IMR-90 (cell line): ENCODE measurements around the gene NOSTRIN. TPM values are rescaled to one million over a fixed set of nuclear protein-coding genes. Genes with fewer than 3 reads are reported as not detected.

Experiments
- ATAC-seq: fragments of 200-7000 bp; cut with Tn5 transposase; 2 replicates; pipeline ENCODE4 v1.9.1; 2020; ENCODE audit warnings: low read depth, mild to moderate bottlenecking, moderate library complexity
- BruUV-seq: library from RNA; stranded (reverse); fragments of 400-500 nt; replicated peaks from 2 replicates; lab custom pipeline; 2021; lab: Mats Ljungman, UMichigan
- CTCF ChIA-PET: fragments of 300-600 bp; formaldehyde crosslinking; extraction: SDS; loops from one replicate; lab custom pipeline; 2021; ENCODE audit warnings: antibody characterized with exemption; lab: Yijun Ruan, JAX
- POLR2A ChIA-PET: fragments of 300-600 bp; sonication (Branson Sonifier 250); formaldehyde crosslinking; loops from one replicate; lab custom pipeline; 2022; ENCODE audit warnings: antibody characterized with exemption; ENCODE audit not compliant: unreplicated experiment; lab: Charles Lee
- DNase-seq: peaks from one replicate; pipeline ENCODE4 v3.0.0; 2013
- H2AFZ ChIP-seq: replicated peaks from 2 replicates; pipeline ENCODE3; 2013; ENCODE audit warnings: low read length, mild to moderate bottlenecking; ENCODE audit not compliant: poor library complexity
- H2AK5ac ChIP-seq: 2 replicates; pipeline ENCODE4 v1.6.1; 2013; ENCODE audit warnings: low read depth, low read length, inconsistent platforms
- H2AK9ac ChIP-seq: replicated peaks from 2 replicates; pipeline ENCODE3; 2013; ENCODE audit warnings: mild to moderate bottlenecking, low read depth, low read length, moderate library complexity; ENCODE audit not compliant: poor library complexity
- H2BK120ac ChIP-seq: 2 replicates; pipeline ENCODE4 v1.6.1; 2013; ENCODE audit warnings: low read depth, low read length, inconsistent platforms
- H2BK15ac ChIP-seq: 3 replicates; pipeline ENCODE4 v1.6.1; 2013; ENCODE audit warnings: low read depth, low read length, inconsistent platforms
- H2BK20ac ChIP-seq: 2 replicates; pipeline ENCODE4 v1.6.1; 2013; ENCODE audit warnings: low read depth, mild to moderate bottlenecking, inconsistent platforms, low read length, moderate library complexity
- H2BK5ac ChIP-seq: 2 replicates; pipeline ENCODE4 v1.6.1; 2013; ENCODE audit warnings: mild to moderate bottlenecking, low read depth, low read length, inconsistent platforms; ENCODE audit not compliant: poor library complexity, severe bottlenecking
- H3K14ac ChIP-seq: replicated peaks from 2 replicates; pipeline ENCODE4 v1.6.1; 2013; ENCODE audit warnings: low read depth, low read length, inconsistent platforms
- H3K18ac ChIP-seq: 2 replicates; pipeline ENCODE4 v1.6.1; 2013; ENCODE audit warnings: low read depth, low read length, control low read depth
- H3K23ac ChIP-seq: 2 replicates; pipeline ENCODE4 v1.6.1; 2013; ENCODE audit warnings: low read depth, low read length, inconsistent platforms
- H3K27ac ChIP-seq: 2 replicates; pipeline ENCODE4 v1.5.1; 2013; ENCODE audit warnings: mild to moderate bottlenecking, control low read depth, low read length; ENCODE audit not compliant: insufficient read depth
- H3K27me3 ChIP-seq: 2 replicates; pipeline ENCODE4 v1.6.1; 2013; ENCODE audit warnings: low read length; ENCODE audit not compliant: control insufficient read depth, insufficient read depth
- H3K36me3 ChIP-seq: 2 replicates; pipeline ENCODE4 v1.6.1; 2013; ENCODE audit warnings: low read length, mixed read lengths; ENCODE audit not compliant: control insufficient read depth, insufficient read depth
- H3K4ac ChIP-seq: 2 replicates; pipeline ENCODE4 v1.6.1; 2013; ENCODE audit warnings: low read depth, low read length, inconsistent platforms
- H3K4me1 ChIP-seq: 2 replicates; pipeline ENCODE4 v1.6.1; 2013; ENCODE audit warnings: low read length, mixed read lengths; ENCODE audit not compliant: control insufficient read depth, insufficient read depth
- H3K4me2 ChIP-seq: 2 replicates; pipeline ENCODE4 v1.6.1; 2013; ENCODE audit warnings: low read depth, mild to moderate bottlenecking, control low read depth, low read length, moderate library complexity
- H3K4me3 ChIP-seq: 2 replicates; pipeline ENCODE4 v1.5.1; 2013; ENCODE audit warnings: low read depth, mild to moderate bottlenecking, control low read depth, low read length, moderate library complexity; ENCODE audit not compliant: insufficient read depth
- H3K56ac ChIP-seq: 2 replicates; pipeline ENCODE4 v1.6.1; 2013; ENCODE audit warnings: low read length, inconsistent platforms; ENCODE audit not compliant: insufficient read depth; ENCODE audit errors: extremely low read depth
- H3K79me1 ChIP-seq, 2 experiments: 2 replicates each; pipeline ENCODE4 v1.6.1; 2013; ENCODE audit warnings: low read length in 2 of 2, inconsistent platforms in 1 of 2, low read depth in 1 of 2
- H3K9ac ChIP-seq: 2 replicates; pipeline ENCODE4 v1.6.1; 2013; ENCODE audit warnings: low read depth, low read length, control low read depth
- H3K9me1 ChIP-seq: 2 replicates; pipeline ENCODE4 v1.6.1; 2013; ENCODE audit warnings: low read length, inconsistent platforms; ENCODE audit not compliant: insufficient read depth
- H3K9me3 ChIP-seq: 2 replicates; pipeline ENCODE4 v1.6.1; 2013; ENCODE audit warnings: low read length; ENCODE audit not compliant: control insufficient read depth, insufficient read depth
- H4K20me1 ChIP-seq: 2 replicates; pipeline ENCODE4 v1.6.1; 2013; ENCODE audit warnings: low read length, inconsistent platforms; ENCODE audit not compliant: insufficient read depth
- H4K5ac ChIP-seq: 2 replicates; pipeline ENCODE4 v1.6.1; 2013; ENCODE audit warnings: mild to moderate bottlenecking, low read depth, low read length, control low read depth
- H4K8ac ChIP-seq, 2 experiments: 2 replicates each; pipeline ENCODE4 v1.6.1; 2013; ENCODE audit warnings: low read depth in 2 of 2, low read length in 2 of 2, control low read depth in 1 of 2, inconsistent platforms in 1 of 2
- H4K91ac ChIP-seq: 2 replicates; pipeline ENCODE4 v1.6.1; 2013; ENCODE audit warnings: low read depth, low read length, inconsistent platforms; ENCODE audit not compliant: insufficient read depth
- BHLHE40 ChIP-seq: fragments of 150-350 bp; IDR thresholded peaks from 2 replicates; pipeline ENCODE4 v1.6.1; 2016; ENCODE audit warnings: mild to moderate bottlenecking, low read depth, low read length
- CEBPB ChIP-seq: IDR thresholded peaks from 2 replicates; pipeline ENCODE4 v1.6.1; 2012; ENCODE audit warnings: low read depth, low read length, improper control_type of control experiment
- CHD1 ChIP-seq: IDR thresholded peaks from 2 replicates; pipeline ENCODE4 v1.6.1; 2012; ENCODE audit warnings: low read depth, low read length, improper control_type of control experiment
- FOS ChIP-seq: fragments of 150-350 bp; IDR thresholded peaks from 2 replicates; pipeline ENCODE4 v1.6.1; 2016; ENCODE audit warnings: low read depth, low read length
- MAFK ChIP-seq: IDR thresholded peaks from 2 replicates; pipeline ENCODE4 v1.6.1; 2012; ENCODE audit warnings: low read depth, low read length, improper control_type of control experiment
- MAZ ChIP-seq: IDR thresholded peaks from 2 replicates; pipeline ENCODE4 v1.6.1; 2012; ENCODE audit warnings: low read depth, mild to moderate bottlenecking, low read length, improper control_type of control experiment, moderate library complexity, borderline replicate concordance
- MXI1 ChIP-seq: IDR thresholded peaks from 2 replicates; pipeline ENCODE4 v1.6.1; 2012; ENCODE audit warnings: low read depth, mild to moderate bottlenecking, low read length, moderate library complexity, borderline replicate concordance
- NFE2L2 ChIP-seq: fragments of 150-350 bp; IDR thresholded peaks from 2 replicates; pipeline ENCODE4 v1.6.1; 2016; ENCODE audit warnings: low read depth, mild to moderate bottlenecking, low read length
- POLR2A ChIP-seq: IDR thresholded peaks from 2 replicates; pipeline ENCODE4 v1.6.1; 2012; ENCODE audit warnings: mild to moderate bottlenecking, low read depth, low read length
- RAD21 ChIP-seq: IDR thresholded peaks from 2 replicates; pipeline ENCODE4 v1.6.1; 2012; ENCODE audit warnings: low read length, improper control_type of control experiment
- RCOR1 ChIP-seq: IDR thresholded peaks from 2 replicates; pipeline ENCODE4 v1.6.1; 2012; ENCODE audit warnings: mild to moderate bottlenecking, low read length, improper control_type of control experiment; ENCODE audit not compliant: insufficient replicate concordance
- RFX5 ChIP-seq: IDR thresholded peaks from 2 replicates; pipeline ENCODE4 v1.8.0; 2012; ENCODE audit warnings: low read depth, mild to moderate bottlenecking, low read length, moderate library complexity
- SMC3 ChIP-seq: fragments of 150-350 bp; IDR thresholded peaks from 2 replicates; pipeline ENCODE4 v1.6.1; 2016; ENCODE audit warnings: low read depth, mild to moderate bottlenecking, antibody characterized with exemption, low read length, moderate library complexity
- WGBS, 2 experiments: methylation state at CpG; one replicate each; pipeline versions ENCODE4 v1.1.5 to v1.1.7; 2013; ENCODE audit warnings: missing lambda C conversion rate in 2 of 2; ENCODE audit not compliant: insufficient read length in 1 of 2; ENCODE audit errors: extremely low coverage in 2 of 2; 5-methylcytosine and 5-hydroxymethylcytosine counted together
- dilution Hi-C: fragments of 300-500 bp; cut with HindIII; formaldehyde crosslinking; loops from one replicate; pipeline ENCODE4 v1.14.3; 2018; ENCODE audit warnings: low sequenced_read_pairs; ENCODE audit not compliant: unreplicated experiment
- in situ Hi-C: fragments of 300-500 bp; cut with MboI; formaldehyde crosslinking; loops from 3 replicates; pipeline ENCODE4 v1.14.3; 2019; ENCODE audit warnings: low sequenced_read_pairs, inconsistent platforms, mixed read lengths
- intact Hi-C: fragments of 100-400 bp; cut with micrococcal nuclease; formaldehyde crosslinking; loops from 2 replicates; pipeline ENCODE4 v1.10.0; 2022
- polyA plus RNA-seq, 3 experiments: library from polyadenylated mRNA; depleted of rRNA; stranded (reverse); fragments of >200 nt; gene quantifications; 2 replicates each; pipeline ENCODE4 v1.2.3, GENCODE V29; 2012; ENCODE audit warnings: low replicate concordance in 1 of 3
- total RNA-seq: library from RNA; depleted of rRNA; stranded (reverse); fragments of >200 nt; gene quantifications from 2 replicates; pipeline ENCODE4 v1.2.3, GENCODE V29; 2012
- TF ChIP-seq, protein P1 (sequence below): fragments of 150-350 bp; IDR thresholded peaks from 2 replicates; pipeline ENCODE4 v1.6.1; 2016; ENCODE audit warnings: low read depth, mild to moderate bottlenecking, low read length, moderate library complexity, borderline replicate concordance
- TF ChIP-seq, protein P2 (sequence below): conservative IDR thresholded peaks from 2 replicates; pipeline ENCODE4 v1.5.1; 2012; ENCODE audit warnings: mild to moderate bottlenecking, low read depth, low read length, improper control_type of control experiment
- TF ChIP-seq, protein P3 (sequence below): fragments of 150-350 bp; IDR thresholded peaks from 2 replicates; pipeline ENCODE4 v1.6.1; 2017; ENCODE audit warnings: mild to moderate bottlenecking, antibody characterized with exemption, low read length, low read depth

NOSTRIN gene
- total and polyA plus RNA-seq, 2 of the 4 experiments (the other 2 are of a cell fraction): 0.15 to 0.18 TPM

DNA sequence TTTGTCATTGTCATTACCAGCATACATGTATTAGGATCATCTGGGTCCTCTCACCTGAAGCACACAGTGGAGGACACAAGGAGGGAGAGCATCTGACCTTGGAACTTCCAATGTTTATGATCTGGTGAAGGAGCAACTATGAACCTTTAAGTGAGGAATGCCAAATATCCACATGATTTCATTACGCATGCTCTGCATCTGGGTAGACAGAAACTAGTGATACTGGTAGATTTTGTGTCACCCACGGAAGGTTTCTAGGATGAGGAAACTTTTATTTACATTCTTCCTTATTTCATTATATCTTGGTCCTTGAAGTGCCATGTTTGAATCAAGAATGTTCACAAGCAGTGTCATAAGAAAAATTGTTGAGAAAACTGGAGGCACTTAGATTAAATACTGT, 55.7 kb downstream of the NOSTRIN start:
- no peak overlapping the region for H3K4me2 ChIP-seq
- no peak overlapping the region for H4K8ac ChIP-seq
- DNase-seq (peak; percentile 50), ATAC-seq (peak; percentile 48)
- H4K91ac ChIP-seq: no peak overlapping the region
- no peak overlapping the region for H3K14ac ChIP-seq
- H3K4me1 ChIP-seq: peaks cover 1% of the 10 kb centered on the region; the same call in 1 of the 2 replicates
- intact Hi-C loops: no loop called here
- no peak overlapping the region for H3K4ac ChIP-seq
- TF ChIP-seq SMC3: no peak
- TF ChIP-seq MAFK: no peak
- no peak for TF ChIP-seq MXI1
- TF ChIP-seq, protein P1, sequence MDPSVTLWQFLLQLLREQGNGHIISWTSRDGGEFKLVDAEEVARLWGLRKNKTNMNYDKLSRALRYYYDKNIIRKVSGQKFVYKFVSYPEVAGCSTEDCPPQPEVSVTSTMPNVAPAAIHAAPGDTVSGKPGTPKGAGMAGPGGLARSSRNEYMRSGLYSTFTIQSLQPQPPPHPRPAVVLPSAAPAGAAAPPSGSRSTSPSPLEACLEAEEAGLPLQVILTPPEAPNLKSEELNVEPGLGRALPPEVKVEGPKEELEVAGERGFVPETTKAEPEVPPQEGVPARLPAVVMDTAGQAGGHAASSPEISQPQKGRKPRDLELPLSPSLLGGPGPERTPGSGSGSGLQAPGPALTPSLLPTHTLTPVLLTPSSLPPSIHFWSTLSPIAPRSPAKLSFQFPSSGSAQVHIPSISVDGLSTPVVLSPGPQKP: no peak
- TF ChIP-seq BHLHE40: no peak
- TF ChIP-seq POLR2A: no peak
- TF ChIP-seq RFX5: no peak
- no peak for TF ChIP-seq RAD21
- no peak for TF ChIP-seq CHD1
- TF ChIP-seq, protein P2, sequence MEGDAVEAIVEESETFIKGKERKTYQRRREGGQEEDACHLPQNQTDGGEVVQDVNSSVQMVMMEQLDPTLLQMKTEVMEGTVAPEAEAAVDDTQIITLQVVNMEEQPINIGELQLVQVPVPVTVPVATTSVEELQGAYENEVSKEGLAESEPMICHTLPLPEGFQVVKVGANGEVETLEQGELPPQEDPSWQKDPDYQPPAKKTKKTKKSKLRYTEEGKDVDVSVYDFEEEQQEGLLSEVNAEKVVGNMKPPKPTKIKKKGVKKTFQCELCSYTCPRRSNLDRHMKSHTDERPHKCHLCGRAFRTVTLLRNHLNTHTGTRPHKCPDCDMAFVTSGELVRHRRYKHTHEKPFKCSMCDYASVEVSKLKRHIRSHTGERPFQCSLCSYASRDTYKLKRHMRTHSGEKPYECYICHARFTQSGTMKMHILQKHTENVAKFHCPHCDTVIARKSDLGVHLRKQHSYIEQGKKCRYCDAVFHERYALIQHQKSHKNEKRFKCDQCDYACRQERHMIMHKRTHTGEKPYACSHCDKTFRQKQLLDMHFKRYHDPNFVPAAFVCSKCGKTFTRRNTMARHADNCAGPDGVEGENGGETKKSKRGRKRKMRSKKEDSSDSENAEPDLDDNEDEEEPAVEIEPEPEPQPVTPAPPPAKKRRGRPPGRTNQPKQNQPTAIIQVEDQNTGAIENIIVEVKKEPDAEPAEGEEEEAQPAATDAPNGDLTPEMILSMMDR: no peak
- TF ChIP-seq, protein P3, sequence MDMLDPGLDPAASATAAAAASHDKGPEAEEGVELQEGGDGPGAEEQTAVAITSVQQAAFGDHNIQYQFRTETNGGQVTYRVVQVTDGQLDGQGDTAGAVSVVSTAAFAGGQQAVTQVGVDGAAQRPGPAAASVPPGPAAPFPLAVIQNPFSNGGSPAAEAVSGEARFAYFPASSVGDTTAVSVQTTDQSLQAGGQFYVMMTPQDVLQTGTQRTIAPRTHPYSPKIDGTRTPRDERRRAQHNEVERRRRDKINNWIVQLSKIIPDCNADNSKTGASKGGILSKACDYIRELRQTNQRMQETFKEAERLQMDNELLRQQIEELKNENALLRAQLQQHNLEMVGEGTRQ: no peak
- no peak for TF ChIP-seq MAZ
- no peak for TF ChIP-seq FOS
- no peak for TF ChIP-seq CEBPB
- TF ChIP-seq RCOR1: no peak
- no peak for TF ChIP-seq NFE2L2
- H3K9me3 ChIP-seq: no peaks in the 10 kb centered on the region
- no CpG with 5 or more reads among the region's 2 CpGs for WGBS, 2 experiments
- no peak overlapping the region for H4K5ac ChIP-seq
- H2AK5ac ChIP-seq: no peak overlapping the region
- H3K27me3 ChIP-seq: no peaks in the 10 kb centered on the region
- H2BK120ac ChIP-seq: no peak overlapping the region
- no peak overlapping the region for H3K23ac ChIP-seq
- no peak overlapping the region for H3K27ac ChIP-seq
- no peak overlapping the region for H3K18ac ChIP-seq
- no peak overlapping the region for H3K4me3 ChIP-seq
- H2AK9ac ChIP-seq: no peak overlapping the region
- in situ Hi-C loops: no loop called here
- H2BK5ac ChIP-seq: no peak overlapping the region
- H3K79me1 ChIP-seq: no peaks in the 10 kb centered on the region
- H2AFZ ChIP-seq: no peak overlapping the region
- H4K20me1 ChIP-seq: no peaks in the 10 kb centered on the region
- no peaks in the 10 kb centered on the region for H3K9me1 ChIP-seq
- BruUV-seq: no TSS peak
- dilution Hi-C loops: no loop called here
- H3K36me3 ChIP-seq: no peaks in the 10 kb centered on the region
- H3K9ac ChIP-seq: no peak overlapping the region
- no peak overlapping the region for H2BK15ac ChIP-seq
- ChIA-PET POLR2A (no interaction called here), CTCF (no interaction called here)
- H3K56ac ChIP-seq: no peak overlapping the region
- H2BK20ac ChIP-seq: no peak overlapping the region
